Peyer's patch (tissue), 4 donors: Measurements from ENCODE around the gene CD40.

Experiments
- POLR2A ChIP-seq, 2 donors: fragments of 450-650 bp; IDR thresholded peaks; one replicate each; pipeline ENCODE4 v1.5.1; 2017; ENCODE audit warnings: antibody characterized with exemption in 2 of 2, mild to moderate bottlenecking in 2 of 2, moderate library complexity in 2 of 2
- TF ChIP-seq, protein P1 (sequence below), 6 experiments: fragments of 450-650 bp in 4 of 6; fragments of 200-600 bp in 2 of 6; sonication (generic) in 1 of 6; IDR thresholded peaks; one replicate each; pipeline ENCODE4 v1.5.1; 2017 to 2019; ENCODE audit warnings: antibody characterized with exemption in 6 of 6, mild to moderate bottlenecking in 3 of 6, moderate library complexity in 1 of 6

DNA sequence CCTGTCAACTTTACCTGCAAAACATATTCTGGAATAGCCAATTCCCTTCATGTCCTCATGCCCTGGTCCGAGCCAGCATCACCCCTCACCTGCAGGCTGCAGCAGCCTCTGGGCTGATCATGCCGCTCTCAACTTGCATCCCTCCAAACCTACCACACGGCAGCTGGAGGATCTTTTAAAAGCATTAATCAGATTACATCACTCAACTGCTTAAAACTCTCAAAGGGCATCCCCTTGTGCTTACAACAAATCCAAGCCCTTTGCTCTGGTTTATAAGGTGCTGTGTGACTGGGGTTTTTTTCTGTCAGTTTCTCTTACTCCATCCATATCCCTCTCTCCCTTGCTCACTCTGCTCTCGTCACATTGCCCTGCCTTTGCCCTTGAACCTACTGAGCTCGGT, 24.0 kb downstream of the CD40 start:
- TF ChIP-seq, protein P1, sequence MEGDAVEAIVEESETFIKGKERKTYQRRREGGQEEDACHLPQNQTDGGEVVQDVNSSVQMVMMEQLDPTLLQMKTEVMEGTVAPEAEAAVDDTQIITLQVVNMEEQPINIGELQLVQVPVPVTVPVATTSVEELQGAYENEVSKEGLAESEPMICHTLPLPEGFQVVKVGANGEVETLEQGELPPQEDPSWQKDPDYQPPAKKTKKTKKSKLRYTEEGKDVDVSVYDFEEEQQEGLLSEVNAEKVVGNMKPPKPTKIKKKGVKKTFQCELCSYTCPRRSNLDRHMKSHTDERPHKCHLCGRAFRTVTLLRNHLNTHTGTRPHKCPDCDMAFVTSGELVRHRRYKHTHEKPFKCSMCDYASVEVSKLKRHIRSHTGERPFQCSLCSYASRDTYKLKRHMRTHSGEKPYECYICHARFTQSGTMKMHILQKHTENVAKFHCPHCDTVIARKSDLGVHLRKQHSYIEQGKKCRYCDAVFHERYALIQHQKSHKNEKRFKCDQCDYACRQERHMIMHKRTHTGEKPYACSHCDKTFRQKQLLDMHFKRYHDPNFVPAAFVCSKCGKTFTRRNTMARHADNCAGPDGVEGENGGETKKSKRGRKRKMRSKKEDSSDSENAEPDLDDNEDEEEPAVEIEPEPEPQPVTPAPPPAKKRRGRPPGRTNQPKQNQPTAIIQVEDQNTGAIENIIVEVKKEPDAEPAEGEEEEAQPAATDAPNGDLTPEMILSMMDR (IDR thresholded peaks at IDR 0.05): no peak
- TF ChIP-seq POLR2A (IDR thresholded peaks at IDR 0.05): no peak
